SK-N-MC (cell line): Measurements from ENCODE around the gene MED4.

Experiments
- EZH2 ChIP-seq: fragments of 200-600 bp; sonication (generic); IDR thresholded peaks from one replicate; pipeline ENCODE4 v1.6.1; 2017; ENCODE audit warnings: antibody characterized with exemption
- FOXP2 ChIP-seq: optimal IDR thresholded peaks from 2 replicates; pipeline ENCODE3; 2011; ENCODE audit warnings: mild to moderate bottlenecking, moderate library complexity; ENCODE audit not compliant: insufficient read depth; ENCODE audit errors: extremely low read length, control extremely low read depth
- POLR2AphosphoS5 ChIP-seq: IDR thresholded peaks from 2 replicates; pipeline ENCODE4 v1.6.1; 2012; ENCODE audit warnings: mild to moderate bottlenecking, low read depth, low read length, borderline replicate concordance

GRCh38 chr13:48125794-48126228, 30.9 kb upstream of the MED4 start:
- TF ChIP-seq EZH2 (no peak), POLR2AphosphoS5 (no peak), FOXP2 (no peak)
